CD8-positive, alpha-beta memory T cell (primary cell): ENCODE data around the gene GYS1. TPM values are rescaled to one million over a fixed set of nuclear protein-coding genes. Genes with fewer than 3 reads are reported as not detected.

Source experiments
- CTCF ChIA-PET: fragments of 350-600 bp; sonication (Branson Sonifier 250); formaldehyde crosslinking; loops from one replicate; lab custom pipeline; 2021; ENCODE audit warnings: antibody characterized with exemption; lab: Charles Lee
- POLR2A ChIA-PET: fragments of 350-600 bp; sonication (Branson Sonifier 250); formaldehyde crosslinking; loops from one replicate; lab custom pipeline; 2021; ENCODE audit warnings: antibody characterized with exemption; lab: Charles Lee
- DNase-seq, 5 donors: peaks; one replicate each; pipeline versions ENCODE4 v3.0.0 to v3.0.0-alpha.2; 2020 to 2022; ENCODE audit warnings: mixed read lengths in 1 of 5
- H3K27ac ChIP-seq: one replicate; pipeline ENCODE4 v1.7.0; 2013; ENCODE audit warnings: low read depth, mild to moderate bottlenecking, low read length, moderate library complexity
- H3K27me3 ChIP-seq: 2 replicates; pipeline ENCODE4 v1.7.0; 2013; ENCODE audit warnings: low read length, mild to moderate bottlenecking; ENCODE audit not compliant: insufficient read depth, poor library complexity, severe bottlenecking
- H3K36me3 ChIP-seq: 2 replicates; pipeline ENCODE4 v1.7.0; 2013; ENCODE audit warnings: mild to moderate bottlenecking, low read length, moderate library complexity; ENCODE audit not compliant: insufficient read depth
- H3K4me1 ChIP-seq: 2 replicates; pipeline ENCODE4 v1.7.0; 2013; ENCODE audit warnings: mild to moderate bottlenecking, low read length, moderate library complexity; ENCODE audit not compliant: insufficient read depth
- H3K4me3 ChIP-seq: 2 replicates; pipeline ENCODE4 v1.7.0; 2013; ENCODE audit warnings: mild to moderate bottlenecking, low read length
- H3K9me3 ChIP-seq: 2 replicates; pipeline ENCODE4 v1.7.0; 2013; ENCODE audit warnings: mild to moderate bottlenecking, low read length
- H3K27ac Mint-ChIP-seq, 8 donors: one replicate each; pipeline ENCODE4 v1.8.0; 2020 to 2021; ENCODE audit warnings: mixed read lengths in 8 of 8, mild to moderate bottlenecking in 6 of 8, inconsistent platforms in 3 of 8, moderate library complexity in 3 of 8
- H3K27me3 Mint-ChIP-seq, 2 donors: one replicate each; pipeline ENCODE4 v1.8.0; 2020 to 2021; ENCODE audit warnings: mixed read lengths in 2 of 2, mild to moderate bottlenecking in 1 of 2, moderate library complexity in 1 of 2
- H3K36me3 Mint-ChIP-seq, 3 donors: one replicate each; pipeline ENCODE4 v1.8.0; 2020 to 2021; ENCODE audit warnings: mixed read lengths in 3 of 3, inconsistent platforms in 1 of 3, mild to moderate bottlenecking in 1 of 3
- H3K4me1 Mint-ChIP-seq, 3 donors: one replicate each; pipeline ENCODE4 v1.8.0; 2020 to 2021; ENCODE audit warnings: mixed read lengths in 3 of 3, inconsistent platforms in 1 of 3, mild to moderate bottlenecking in 1 of 3
- H3K4me3 Mint-ChIP-seq, 7 donors: one replicate each; pipeline ENCODE4 v1.8.0; 2020 to 2021; ENCODE audit warnings: mixed read lengths in 7 of 7, mild to moderate bottlenecking in 6 of 7, moderate library complexity in 4 of 7, inconsistent platforms in 2 of 7
- H3K9me3 Mint-ChIP-seq, 5 donors: one replicate each; pipeline ENCODE4 v1.8.0; 2020 to 2022; ENCODE audit warnings: mixed read lengths in 5 of 5, mild to moderate bottlenecking in 3 of 5, moderate library complexity in 2 of 5, inconsistent platforms in 1 of 5
- polyA plus RNA-seq: library from polyadenylated mRNA; unstranded; fragments of 300-500 nt; fragmentation: Illumina TruSeq; gene quantifications from one replicate; pipeline ENCODE4 v1.2.3, GENCODE V29; 2021
- total RNA-seq, 2 experiments: library from RNA; stranded (reverse); gene quantifications; one replicate each; pipeline ENCODE4 v1.2.3, GENCODE V29; 2021

Gene GYS1
- total and polyA plus RNA-seq, 3 experiments from 2014 or later = 31.5 to 38.9 (median 38.2) TPM

DNA sequence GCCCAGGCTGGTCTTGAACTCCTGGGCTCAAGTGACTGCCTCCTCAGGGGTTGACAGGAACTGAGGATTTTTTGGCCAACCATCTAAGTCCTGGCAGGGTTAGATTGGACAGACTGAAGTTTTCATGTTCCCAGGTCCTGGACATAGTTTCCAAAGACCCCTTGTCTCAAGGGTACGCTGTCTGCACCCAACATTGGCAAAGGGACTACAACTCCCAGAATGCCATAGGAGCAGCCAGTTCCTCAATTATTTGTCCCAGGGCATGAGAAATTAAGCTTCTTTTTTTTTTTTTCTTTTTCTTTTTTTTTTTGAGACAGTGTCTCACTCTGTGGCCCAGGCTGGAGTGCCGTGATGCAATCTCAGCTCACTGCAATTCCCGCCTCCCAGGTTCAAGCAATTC is 6.9 kb downstream of the GYS1 start:
- ChIA-PET CTCF (no interaction called here), POLR2A (no interaction called here)
- DNase-seq = no peak
- Mint-ChIP-seq H3K27ac (no peak overlapping the region), H3K4me1 (peaks cover 7 to 13% (median 12%) of the 10 kb centered on the region in 3 donors), H3K36me3 (peaks cover 4 to 60% (median 20%) of the 10 kb centered on the region in 3 donors), H3K27me3 (no peaks in the 10 kb centered on the region), H3K9me3 (no peaks in the 10 kb centered on the region), H3K4me3 (no peak overlapping the region)
- Histone ChIP-seq H3K4me3 (no peak overlapping the region), H3K27me3 (no peaks in the 10 kb centered on the region), H3K36me3 (peaks cover 6% of the 10 kb centered on the region), H3K4me1 (no peaks in the 10 kb centered on the region), H3K27ac (no peak overlapping the region), H3K9me3 (no peaks in the 10 kb centered on the region)

- POLR2A ChIA-PET = no interaction called here
- H3K27ac Mint-ChIP-seq = peak overlapping the region in 1 of 8 donors; percentile 63
- no peaks in the 10 kb centered on the region for H3K27me3 ChIP-seq
- peak overlapping the region in 1 of 7 donors; percentile 40 for H3K4me3 Mint-ChIP-seq
- no peak for DNase-seq
- peaks cover 4 to 58% (median 20%) of the 10 kb centered on the region in 3 donors for H3K36me3 Mint-ChIP-seq
- H3K9me3 Mint-ChIP-seq = no peaks in the 10 kb centered on the region
- peaks cover 6% of the 10 kb centered on the region for H3K36me3 ChIP-seq
- no peak overlapping the region for H3K27ac ChIP-seq
- H3K4me1 ChIP-seq = no peaks in the 10 kb centered on the region
- CTCF ChIA-PET = no interaction called here
- no peaks in the 10 kb centered on the region for H3K27me3 Mint-ChIP-seq
- no peak overlapping the region for H3K4me3 ChIP-seq
- H3K9me3 ChIP-seq = no peaks in the 10 kb centered on the region
- peaks cover 7 to 9% (median 7%) of the 10 kb centered on the region in 3 donors for H3K4me1 Mint-ChIP-seq
Observed at GRCh38 chr19:48985711-48986110, 7.4 kb downstream of the GYS1 start.

- DNase-seq = no peak
- H3K4me1 ChIP-seq = no peaks in the 10 kb centered on the region
- no peak overlapping the region for H3K27ac Mint-ChIP-seq
- no peaks in the 10 kb centered on the region for H3K27me3 ChIP-seq
- POLR2A ChIA-PET = no interaction called here
- no peaks in the 10 kb centered on the region for H3K27me3 Mint-ChIP-seq
- no peak overlapping the region for H3K27ac ChIP-seq
- peaks cover 0 to 2% (median 0%) of the 10 kb centered on the region in 3 donors for H3K4me1 Mint-ChIP-seq
- H3K36me3 ChIP-seq = peaks cover 6% of the 10 kb centered on the region
- H3K4me3 ChIP-seq = no peak overlapping the region
- H3K9me3 Mint-ChIP-seq = no peaks in the 10 kb centered on the region
- CTCF ChIA-PET = interaction anchor here (2.0 to 2.4 kb wide), 2 partner anchors 11 to 17 kb away, joined by 7 to 14 read pairs; partner anchors contain the start of genes GYS1 and RUVBL2
- H3K9me3 ChIP-seq = no peaks in the 10 kb centered on the region
- H3K36me3 Mint-ChIP-seq = peaks cover 0 to 58% (median 11%) of the 10 kb centered on the region in 3 donors
- H3K4me3 Mint-ChIP-seq = no peak overlapping the region
Observed at GRCh38 chr19:48982280-48982679, 10.8 kb downstream of the GYS1 start.

DNA sequence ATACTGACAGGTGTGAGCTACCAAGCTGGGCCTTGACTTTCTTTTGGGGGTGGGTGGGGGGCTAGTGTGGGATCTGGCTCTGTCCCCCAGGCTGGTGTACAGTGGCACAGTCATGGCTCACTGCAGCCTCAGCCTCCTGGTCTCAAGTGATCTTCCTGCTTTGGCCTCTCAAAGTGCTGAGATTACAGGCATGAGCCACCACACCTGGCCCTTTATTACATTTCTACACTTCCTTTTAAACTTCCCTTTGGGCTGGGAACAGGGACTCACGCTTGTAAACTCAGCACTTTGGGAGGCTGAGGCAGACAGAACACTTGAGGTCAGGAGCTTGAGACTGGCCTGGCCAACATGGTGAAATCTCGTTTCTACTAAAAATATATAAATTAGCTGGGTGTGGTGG is 16.0 kb downstream of the GYS1 start:
- Mint-ChIP-seq H3K4me1 (peaks cover 0 to 6% (median 0%) of the 10 kb centered on the region in 3 donors), H3K27me3 (no peaks in the 10 kb centered on the region), H3K4me3 (no peak overlapping the region), H3K27ac (no peak overlapping the region), H3K9me3 (no peaks in the 10 kb centered on the region), H3K36me3 (peaks cover 0 to 50% (median 7%) of the 10 kb centered on the region in 3 donors)
- no peak for DNase-seq
- Histone ChIP-seq H3K9me3 (no peaks in the 10 kb centered on the region), H3K4me1 (no peaks in the 10 kb centered on the region), H3K27ac (no peak overlapping the region), H3K36me3 (peaks cover 5% of the 10 kb centered on the region), H3K4me3 (no peak overlapping the region), H3K27me3 (no peaks in the 10 kb centered on the region)
- CTCF ChIA-PET = interaction anchor here (0.8 to 3.0 kb wide), 3 partner anchors 16 to 189 kb away, joined by 3 to 25 read pairs (median 6); partner anchors contain the start of genes GYS1 and RUVBL2
- POLR2A ChIA-PET = interaction anchor here (0.9 to 1.6 kb wide), 2 partner anchors 16 to 99 kb away, joined by 3 to 5 read pairs; partner anchors contain the start of gene RUVBL2

DNA sequence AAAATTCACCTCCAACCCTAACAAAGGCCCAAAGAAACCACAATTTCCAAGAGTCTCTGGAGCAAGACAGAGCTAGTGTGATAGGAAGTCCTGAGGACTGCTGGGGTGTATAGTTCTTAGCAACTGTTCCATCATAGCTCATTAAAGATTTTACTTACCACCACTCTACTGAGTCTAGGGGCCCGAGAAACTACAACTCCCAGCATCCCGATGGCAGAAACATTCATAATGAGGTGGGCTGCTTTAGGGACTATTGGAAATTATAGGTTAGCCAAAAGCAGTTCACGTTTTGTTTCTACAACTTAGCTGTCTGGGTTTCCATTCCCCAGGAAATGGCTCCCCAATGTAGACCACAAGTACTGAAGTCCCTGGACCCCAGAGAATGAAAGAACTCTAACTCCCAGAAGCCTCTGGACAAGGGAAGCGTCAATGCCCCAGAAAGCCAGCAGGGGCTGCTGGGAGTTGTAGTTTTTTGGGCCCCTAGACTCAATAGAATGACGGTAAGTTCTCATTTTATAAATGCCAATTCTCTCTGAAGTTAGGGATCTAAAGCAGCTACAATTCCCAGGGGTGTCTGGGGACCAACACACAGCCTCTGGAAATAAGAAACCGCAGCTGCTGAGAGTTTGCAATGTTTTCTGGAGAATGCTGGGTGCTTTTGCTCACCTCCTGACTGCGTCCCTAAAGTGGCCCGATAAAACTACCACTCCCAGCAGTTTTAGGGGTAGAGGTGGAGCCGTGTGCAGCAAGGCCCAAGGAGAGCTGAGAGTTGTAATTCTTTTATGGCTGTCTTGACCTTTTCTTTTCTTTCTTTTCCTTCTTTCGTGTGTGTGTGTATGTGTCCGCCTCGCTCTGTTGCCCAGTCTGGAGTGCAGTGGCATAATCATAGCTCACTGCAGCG is 16.9 kb downstream of the GYS1 start:
- Histone ChIP-seq H3K9me3 (no peaks in the 10 kb centered on the region), H3K4me1 (no peaks in the 10 kb centered on the region), H3K36me3 (peaks cover 5% of the 10 kb centered on the region), H3K4me3 (no peak overlapping the region), H3K27ac (no peak overlapping the region), H3K27me3 (no peaks in the 10 kb centered on the region)
- H3K27ac Mint-ChIP-seq = peak overlapping the region in 1 of 8 donors; percentile 39
- peaks cover 0 to 44% (median 4%) of the 10 kb centered on the region in 3 donors for H3K36me3 Mint-ChIP-seq
- no peak overlapping the region for H3K4me3 Mint-ChIP-seq
- H3K9me3 Mint-ChIP-seq = no peaks in the 10 kb centered on the region
- CTCF ChIA-PET = interaction anchor here (0.8 to 3.0 kb wide), 4 partner anchors 9 to 188 kb away, joined by 3 to 25 read pairs (median 5); partner anchors contain the start of genes GYS1 and RUVBL2
- peak in 2 of 5 donors; percentile 34 to 51 for DNase-seq
- peaks cover under 1 to 6% (median under 1%) of the 10 kb centered on the region in 3 donors for H3K4me1 Mint-ChIP-seq
- no peaks in the 10 kb centered on the region for H3K27me3 Mint-ChIP-seq
- POLR2A ChIA-PET = interaction anchor here (0.9 to 1.7 kb wide), 3 partner anchors 10 to 98 kb away, joined by 3 to 8 read pairs (median 5); partner anchors contain the start of gene RUVBL2

GRCh38 chr19:48970923-48971395 is 22.1 kb downstream of the GYS1 start:
- H3K36me3 ChIP-seq = peaks cover 20% of the 10 kb centered on the region
- no peaks in the 10 kb centered on the region for H3K9me3 ChIP-seq
- H3K27ac ChIP-seq = no peak overlapping the region
- Mint-ChIP-seq H3K27me3 (peaks cover 0 to 1% of the 10 kb centered on the region in 2 donors), H3K4me3 (no peak overlapping the region), H3K9me3 (no peaks in the 10 kb centered on the region), H3K4me1 (peaks cover 16 to 29% (median 23%) of the 10 kb centered on the region in 3 donors), H3K27ac (peak overlapping the region in 4 of 8 donors; percentile 13 to 56 (median 21)), H3K36me3 (peaks cover 5 to 70% (median 7%) of the 10 kb centered on the region in 3 donors)
- no peaks in the 10 kb centered on the region for H3K27me3 ChIP-seq
- CTCF ChIA-PET = interaction anchor here (0.6 to 5.2 kb wide), 34 partner anchors 8 to 325 kb away, joined by 3 to 40 read pairs (median 4); partner anchors contain the start of genes BAX, CA11, DHDH and GYS1
- POLR2A ChIA-PET = interaction anchor here (0.6 to 1.6 kb wide), 5 partner anchors 11 to 204 kb away, joined by 3 to 9 read pairs (median 4); partner anchors contain the start of gene NUCB1
- peaks cover 12% of the 10 kb centered on the region for H3K4me1 ChIP-seq
- DNase-seq = peak; percentile 59 to 84 (median 72)
- no peak overlapping the region for H3K4me3 ChIP-seq

GRCh38 chr19:48970139-48970766 is 22.9 kb downstream of the GYS1 start:
- no peak for DNase-seq
- CTCF ChIA-PET = interaction anchor here (0.6 to 5.2 kb wide), 34 partner anchors 8 to 324 kb away, joined by 3 to 40 read pairs (median 4); partner anchors contain the start of genes BAX, CA11, DHDH and GYS1
- Histone ChIP-seq H3K9me3 (no peaks in the 10 kb centered on the region), H3K27ac (no peak overlapping the region), H3K27me3 (no peaks in the 10 kb centered on the region), H3K4me3 (no peak overlapping the region), H3K4me1 (peaks cover 14% of the 10 kb centered on the region), H3K36me3 (peaks cover 20% of the 10 kb centered on the region)
- H3K36me3 Mint-ChIP-seq = peaks cover 5 to 75% (median 7%) of the 10 kb centered on the region in 3 donors
- H3K9me3 Mint-ChIP-seq = no peaks in the 10 kb centered on the region
- H3K4me1 Mint-ChIP-seq = peaks cover 23 to 36% (median 30%) of the 10 kb centered on the region in 3 donors
- POLR2A ChIA-PET = interaction anchor here (0.6 to 1.6 kb wide), 5 partner anchors 10 to 205 kb away, joined by 3 to 9 read pairs (median 4); partner anchors contain the start of gene NUCB1
- peak overlapping the region in 2 of 8 donors; percentile 24 to 25 for H3K27ac Mint-ChIP-seq
- H3K4me3 Mint-ChIP-seq = peak overlapping the region in 1 of 7 donors; percentile 16
- peaks cover 0 to 8% of the 10 kb centered on the region in 2 donors for H3K27me3 Mint-ChIP-seq
